SU-DHL-6 (cell line): Measurements from ENCODE around the gene SORL1.

Experiments used
- EZH2phosphoT487 ChIP-seq: fragments of 200-600 bp; sonication (generic), shearing (Covaris generic); conservative IDR thresholded peaks from 2 replicates; pipeline ENCODE4 v1.6.1; 2018; ENCODE audit warnings: mild to moderate bottlenecking, antibody characterized with exemption, low read length, moderate library complexity, mixed read lengths
- TF ChIP-seq, protein P1 (sequence below): fragments of 200-600 bp; sonication (generic); IDR thresholded peaks from one replicate; pipeline ENCODE4 v1.5.1; 2017; ENCODE audit warnings: antibody characterized with exemption, mild to moderate bottlenecking, low read length, moderate library complexity; ENCODE audit not compliant: insufficient read depth, poor library complexity, severe bottlenecking

DNA sequence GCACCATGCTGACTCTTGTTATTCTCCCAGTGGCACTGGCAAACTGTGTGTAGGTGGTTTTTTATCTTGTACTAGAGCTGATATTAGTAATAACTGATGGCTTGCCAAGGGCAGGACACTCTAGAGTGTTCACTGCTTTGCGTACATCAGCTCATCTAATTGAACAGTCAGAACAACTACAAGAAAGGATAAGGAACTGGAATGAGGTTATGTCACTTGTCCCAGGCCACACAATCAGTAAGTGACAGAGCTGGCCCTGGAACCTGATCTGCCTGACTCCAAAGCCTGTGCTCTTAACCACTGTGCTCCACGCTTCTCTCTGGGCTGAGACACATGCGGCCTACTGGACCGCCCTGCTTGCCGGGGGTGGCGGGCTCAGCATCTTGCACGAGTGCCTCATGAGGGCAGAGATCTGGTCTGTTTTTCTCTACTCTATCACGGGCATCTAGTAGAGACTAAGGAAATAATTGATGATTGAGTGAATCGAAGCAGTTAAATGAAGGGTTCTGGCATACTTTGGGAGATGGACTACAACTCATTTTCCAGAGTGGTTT, 156.5 kb downstream of the SORL1 start:
- TF ChIP-seq, protein P1, sequence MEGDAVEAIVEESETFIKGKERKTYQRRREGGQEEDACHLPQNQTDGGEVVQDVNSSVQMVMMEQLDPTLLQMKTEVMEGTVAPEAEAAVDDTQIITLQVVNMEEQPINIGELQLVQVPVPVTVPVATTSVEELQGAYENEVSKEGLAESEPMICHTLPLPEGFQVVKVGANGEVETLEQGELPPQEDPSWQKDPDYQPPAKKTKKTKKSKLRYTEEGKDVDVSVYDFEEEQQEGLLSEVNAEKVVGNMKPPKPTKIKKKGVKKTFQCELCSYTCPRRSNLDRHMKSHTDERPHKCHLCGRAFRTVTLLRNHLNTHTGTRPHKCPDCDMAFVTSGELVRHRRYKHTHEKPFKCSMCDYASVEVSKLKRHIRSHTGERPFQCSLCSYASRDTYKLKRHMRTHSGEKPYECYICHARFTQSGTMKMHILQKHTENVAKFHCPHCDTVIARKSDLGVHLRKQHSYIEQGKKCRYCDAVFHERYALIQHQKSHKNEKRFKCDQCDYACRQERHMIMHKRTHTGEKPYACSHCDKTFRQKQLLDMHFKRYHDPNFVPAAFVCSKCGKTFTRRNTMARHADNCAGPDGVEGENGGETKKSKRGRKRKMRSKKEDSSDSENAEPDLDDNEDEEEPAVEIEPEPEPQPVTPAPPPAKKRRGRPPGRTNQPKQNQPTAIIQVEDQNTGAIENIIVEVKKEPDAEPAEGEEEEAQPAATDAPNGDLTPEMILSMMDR = no peak
- TF ChIP-seq EZH2phosphoT487 = no peak
